ENCODE data around the gene STK24.

STK24 gene

DNA sequence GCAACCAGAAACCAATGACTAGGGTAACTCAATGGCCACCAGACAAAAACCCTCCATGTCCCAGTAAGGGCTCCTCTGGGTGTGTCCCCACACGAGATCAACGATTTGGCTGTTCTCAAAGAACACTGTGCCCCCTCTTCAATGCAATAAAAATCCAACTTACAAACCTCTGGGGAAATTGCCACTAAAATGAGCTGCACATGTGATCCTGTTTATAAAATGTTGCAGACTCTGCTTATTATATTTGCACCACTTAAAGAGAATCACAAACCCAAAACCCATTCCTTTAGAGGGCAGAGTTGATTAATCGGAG lies 80.5 kb downstream of the STK24 start:
- H3K27ac ChIP-seq, result no peak overlapping the region
- H3K9me3 ChIP-seq (ENCODE audit: severe bottlenecking), result no peaks in the 10 kb centered on the region
- no peak overlapping the region for H3K4me3 ChIP-seq (ENCODE audit: low read depth, low read length)
- DNase-seq, result no peak
- H3K27me3 ChIP-seq (ENCODE audit: insufficient read depth, low read depth, severe bottlenecking), result no peaks in the 10 kb centered on the region
- peaks cover 17% of the 10 kb centered on the region for H3K36me3 ChIP-seq
- TF ChIP-seq, protein P1, sequence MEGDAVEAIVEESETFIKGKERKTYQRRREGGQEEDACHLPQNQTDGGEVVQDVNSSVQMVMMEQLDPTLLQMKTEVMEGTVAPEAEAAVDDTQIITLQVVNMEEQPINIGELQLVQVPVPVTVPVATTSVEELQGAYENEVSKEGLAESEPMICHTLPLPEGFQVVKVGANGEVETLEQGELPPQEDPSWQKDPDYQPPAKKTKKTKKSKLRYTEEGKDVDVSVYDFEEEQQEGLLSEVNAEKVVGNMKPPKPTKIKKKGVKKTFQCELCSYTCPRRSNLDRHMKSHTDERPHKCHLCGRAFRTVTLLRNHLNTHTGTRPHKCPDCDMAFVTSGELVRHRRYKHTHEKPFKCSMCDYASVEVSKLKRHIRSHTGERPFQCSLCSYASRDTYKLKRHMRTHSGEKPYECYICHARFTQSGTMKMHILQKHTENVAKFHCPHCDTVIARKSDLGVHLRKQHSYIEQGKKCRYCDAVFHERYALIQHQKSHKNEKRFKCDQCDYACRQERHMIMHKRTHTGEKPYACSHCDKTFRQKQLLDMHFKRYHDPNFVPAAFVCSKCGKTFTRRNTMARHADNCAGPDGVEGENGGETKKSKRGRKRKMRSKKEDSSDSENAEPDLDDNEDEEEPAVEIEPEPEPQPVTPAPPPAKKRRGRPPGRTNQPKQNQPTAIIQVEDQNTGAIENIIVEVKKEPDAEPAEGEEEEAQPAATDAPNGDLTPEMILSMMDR (IDR thresholded peaks at IDR 0.05; ENCODE audit: low read depth, low read length), result no peak

DNA sequence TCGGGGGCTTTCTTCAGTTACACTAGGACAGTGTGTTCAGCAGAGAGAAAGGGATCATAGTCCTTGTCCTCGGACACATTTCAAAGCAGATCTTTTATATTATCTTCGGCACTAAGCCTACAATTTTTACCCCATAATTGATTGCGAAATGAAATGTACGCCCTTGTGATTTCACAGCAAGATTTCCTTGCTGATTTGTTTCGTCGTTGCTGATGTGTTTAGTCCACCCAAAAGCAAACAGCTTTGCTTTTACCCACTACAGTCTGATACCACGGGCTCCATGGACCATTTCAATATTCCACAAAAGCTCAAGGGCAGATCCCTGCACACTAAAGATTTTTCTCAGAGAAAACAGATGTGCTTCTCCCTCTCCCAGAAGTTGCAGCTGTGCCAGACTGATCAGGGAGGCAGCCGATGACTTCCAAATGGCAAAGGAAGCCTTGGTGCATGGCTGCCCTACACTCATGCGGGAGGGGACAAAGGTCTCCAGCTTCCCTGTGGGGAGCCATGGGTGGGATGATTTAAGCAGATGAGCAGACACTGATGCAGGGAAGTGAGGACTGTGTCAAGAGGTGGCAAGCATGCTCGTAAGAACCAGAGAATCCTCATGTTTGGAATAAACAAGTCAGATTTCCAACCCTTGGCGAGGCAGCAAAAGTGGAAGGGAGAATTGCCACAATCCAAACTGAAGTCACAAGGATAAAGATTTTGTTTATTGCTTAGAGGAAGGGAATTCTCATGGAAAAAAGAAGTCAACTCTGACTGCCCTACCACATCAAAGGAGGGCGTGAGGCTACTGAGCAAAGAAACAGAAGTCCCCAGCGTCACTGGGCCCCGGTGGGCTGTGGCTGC lies 81.1 kb downstream of the STK24 start:
- no peak for DNase-seq
- Histone ChIP-seq H3K4me3 (ENCODE audit: low read depth, low read length) (no peak overlapping the region), H3K27ac (no peak overlapping the region), H3K27me3 (ENCODE audit: insufficient read depth, low read depth, severe bottlenecking) (no peaks in the 10 kb centered on the region), H3K9me3 (ENCODE audit: severe bottlenecking) (no peaks in the 10 kb centered on the region), H3K36me3 (peaks cover 17% of the 10 kb centered on the region)
- TF ChIP-seq, protein P1 (IDR thresholded peaks at IDR 0.05; ENCODE audit: low read depth, low read length), result no peak

DNA sequence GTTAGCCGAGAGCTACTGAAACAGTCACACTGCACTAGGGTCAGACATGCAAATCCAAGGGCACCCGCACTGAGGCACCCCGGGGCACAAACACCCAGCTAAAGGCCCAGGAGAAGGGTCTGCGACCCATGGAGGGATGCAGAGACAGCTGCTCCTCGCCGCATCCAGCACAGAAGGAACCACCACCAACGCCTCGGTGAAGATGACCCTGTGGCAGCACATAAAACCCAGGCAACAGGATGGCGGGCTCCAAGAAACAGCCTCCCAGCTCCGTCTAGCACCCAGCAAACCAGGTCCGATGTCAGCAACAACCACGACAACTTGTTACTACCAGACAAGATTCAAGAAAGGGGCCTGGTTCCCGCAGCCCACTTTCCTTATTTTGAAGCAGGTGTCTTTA lies 82.1 kb downstream of the STK24 start:
- no peak for DNase-seq
- no peak overlapping the region for H3K27ac ChIP-seq
- H3K36me3 ChIP-seq, result peaks cover 17% of the 10 kb centered on the region
- H3K27me3 ChIP-seq (ENCODE audit: insufficient read depth, low read depth, severe bottlenecking), result no peaks in the 10 kb centered on the region
- H3K9me3 ChIP-seq (ENCODE audit: severe bottlenecking), result no peaks in the 10 kb centered on the region
- TF ChIP-seq, protein P1 (IDR thresholded peaks at IDR 0.05; ENCODE audit: low read depth, low read length), result no peak
- no peak overlapping the region for H3K4me3 ChIP-seq (ENCODE audit: low read depth, low read length)

DNA sequence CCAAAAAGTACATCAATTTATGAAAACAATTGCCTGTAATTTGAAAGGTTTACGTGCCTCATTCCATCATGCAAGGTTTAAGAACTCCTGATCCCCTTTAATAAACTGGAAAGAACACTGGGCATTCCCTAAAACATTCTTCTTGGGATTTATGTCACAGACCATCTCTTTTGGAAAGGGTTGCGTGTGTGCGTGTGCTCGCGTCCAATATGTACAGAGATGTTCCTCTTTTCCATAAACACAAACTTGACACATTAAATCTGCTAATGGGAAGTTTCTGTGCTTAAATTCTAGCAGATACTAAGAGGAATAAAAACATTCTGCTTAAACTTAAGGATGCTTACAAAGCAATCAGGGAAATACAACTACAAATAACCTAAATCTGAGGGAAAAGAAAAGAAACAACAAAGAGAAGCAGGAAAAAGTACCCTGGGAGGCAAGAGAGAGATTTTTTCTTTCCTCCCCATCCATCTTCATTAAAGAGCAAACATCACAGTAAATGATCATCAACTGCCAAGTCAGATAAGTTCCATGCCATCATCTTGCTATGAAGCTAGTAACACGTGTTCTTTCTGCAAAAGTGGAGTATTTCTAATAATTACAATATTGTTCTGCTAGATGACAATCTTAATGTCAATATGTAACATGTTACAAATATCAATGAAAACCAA lies 83.7 kb downstream of the STK24 start:
- no peak for DNase-seq
- no peaks in the 10 kb centered on the region for H3K9me3 ChIP-seq (ENCODE audit: severe bottlenecking)
- no peak overlapping the region for H3K27ac ChIP-seq
- peaks cover 9% of the 10 kb centered on the region for H3K36me3 ChIP-seq
- no peak overlapping the region for H3K4me3 ChIP-seq (ENCODE audit: low read depth, low read length)
- TF ChIP-seq, protein P1 (IDR thresholded peaks at IDR 0.05; ENCODE audit: low read depth, low read length), result no peak
- no peaks in the 10 kb centered on the region for H3K27me3 ChIP-seq (ENCODE audit: insufficient read depth, low read depth, severe bottlenecking)

DNA sequence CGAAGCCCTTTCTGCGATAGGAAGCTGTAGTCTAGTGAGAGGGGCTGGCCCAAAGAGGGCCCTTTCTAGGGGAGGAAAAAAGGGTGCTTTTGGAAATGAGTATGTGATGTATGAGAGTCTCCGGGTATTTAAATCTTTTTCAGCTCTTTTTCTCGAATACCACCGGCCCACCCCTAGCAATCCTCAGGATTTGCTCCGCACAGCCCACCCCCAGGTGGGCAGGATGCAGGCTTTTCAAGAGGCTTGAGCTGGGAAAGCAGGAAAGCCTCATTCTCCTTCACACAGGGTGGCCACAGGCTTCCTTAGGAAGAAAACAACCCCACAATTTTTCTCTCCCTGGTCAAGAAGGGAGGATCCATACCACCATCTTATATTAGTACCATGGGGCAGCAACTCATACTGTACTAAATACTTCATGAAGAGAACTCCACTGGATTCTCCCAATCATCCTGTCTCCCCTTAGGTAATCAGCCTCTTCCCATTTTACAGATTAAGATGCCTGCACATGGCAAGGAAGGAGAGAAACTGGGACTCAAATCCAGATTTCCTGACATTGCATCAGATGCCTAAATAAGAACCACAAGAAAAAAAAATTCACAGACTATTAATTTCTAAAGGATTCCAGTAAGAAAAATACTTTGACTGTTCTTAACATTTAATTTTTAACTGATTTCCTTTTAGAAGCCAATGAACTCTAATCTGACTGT lies 84.4 kb downstream of the STK24 start:
- DNase-seq, result no peak
- Histone ChIP-seq H3K9me3 (ENCODE audit: severe bottlenecking) (no peaks in the 10 kb centered on the region), H3K27me3 (ENCODE audit: insufficient read depth, low read depth, severe bottlenecking) (no peaks in the 10 kb centered on the region), H3K4me3 (ENCODE audit: low read depth, low read length) (no peak overlapping the region), H3K27ac (no peak overlapping the region), H3K36me3 (peaks cover 2% of the 10 kb centered on the region)
- TF ChIP-seq, protein P1 (IDR thresholded peaks at IDR 0.05; ENCODE audit: low read depth, low read length), result no peak
